Measurements from ENCODE around the gene USP3. TPM values are rescaled to one million over a fixed set of nuclear protein-coding genes. Genes with fewer than 3 reads are reported as not detected.
A peak's percentile ranks its signal among the peaks of the same experiment; 100 is the strongest.

The USP3 gene
- total RNA-seq, 4 donors from 2014 or later = 26.5 to 96.3 (median 65.8) TPM

- TF ChIP-seq CTCF (IDR thresholded peaks at IDR 0.05) (no peak), POLR2A (IDR thresholded peaks at IDR 0.05) (no peak)
- Histone ChIP-seq H3K36me3 (no peaks in the 10 kb centered on the region), H3K4me1 (no peaks in the 10 kb centered on the region), H3K27me3 (no peaks in the 10 kb centered on the region), H3K9me3 (no peaks in the 10 kb centered on the region), H3K27ac (peak overlapping the region in 1 of 2 donors; percentile 14), H3K4me3 (no peak overlapping the region)
- intact Hi-C loops (cut with DNase I; ENCODE audit: low total_unique reads) = no loop called here
- DNase-seq = no peak
Observed at GRCh38 chr15:63475707-63476106, 28.7 kb upstream of the USP3 start.

GRCh38 chr15:63476229-63476632, 28.2 kb upstream of the USP3 start:
- no peaks in the 10 kb centered on the region for H3K36me3 ChIP-seq
- no peaks in the 10 kb centered on the region for H3K9me3 ChIP-seq
- intact Hi-C loops (cut with DNase I; ENCODE audit: low total_unique reads) = no loop called here
- peak overlapping the region in 1 of 2 donors; percentile 14 for H3K27ac ChIP-seq
- no peak overlapping the region for H3K4me3 ChIP-seq
- H3K27me3 ChIP-seq = no peaks in the 10 kb centered on the region
- no peaks in the 10 kb centered on the region for H3K4me1 ChIP-seq
- DNase-seq = no peak
- TF ChIP-seq POLR2A (IDR thresholded peaks at IDR 0.05) (no peak), CTCF (IDR thresholded peaks at IDR 0.05) (no peak)

- no peak for DNase-seq
- TF ChIP-seq CTCF (IDR thresholded peaks at IDR 0.05) (no peak), POLR2A (IDR thresholded peaks at IDR 0.05) (no peak)
- Histone ChIP-seq H3K4me3 (no peak overlapping the region), H3K4me1 (no peaks in the 10 kb centered on the region), H3K9me3 (no peaks in the 10 kb centered on the region), H3K36me3 (no peaks in the 10 kb centered on the region), H3K27me3 (no peaks in the 10 kb centered on the region), H3K27ac (no peak overlapping the region)
- intact Hi-C loops (cut with DNase I; ENCODE audit: low total_unique reads) = no loop called here
Observed at GRCh38 chr15:63478243-63478642, 26.1 kb upstream of the USP3 start.

- Histone ChIP-seq H3K4me1 (no peaks in the 10 kb centered on the region), H3K36me3 (no peaks in the 10 kb centered on the region), H3K27ac (no peak overlapping the region), H3K27me3 (no peaks in the 10 kb centered on the region), H3K4me3 (no peak overlapping the region), H3K9me3 (no peaks in the 10 kb centered on the region)
- intact Hi-C loops (cut with DNase I; ENCODE audit: low total_unique reads) = no loop called here
- DNase-seq = no peak
- TF ChIP-seq CTCF (IDR thresholded peaks at IDR 0.05) (no peak), POLR2A (IDR thresholded peaks at IDR 0.05) (no peak)
Observed at GRCh38 chr15:63480441-63480821, 24.0 kb upstream of the USP3 start.

GRCh38 chr15:63481105-63481810, 23.1 kb upstream of the USP3 start:
- intact Hi-C loops (cut with DNase I; ENCODE audit: low total_unique reads) = no loop called here
- H3K4me1 ChIP-seq = no peaks in the 10 kb centered on the region

More at GRCh38 chr15:63481105-63481810, 23.1 kb upstream of the USP3 start:
- Histone ChIP-seq H3K27ac (no peak overlapping the region), H3K27me3 (no peaks in the 10 kb centered on the region), H3K4me3 (no peak overlapping the region), H3K36me3 (no peaks in the 10 kb centered on the region), H3K9me3 (no peaks in the 10 kb centered on the region)
- TF ChIP-seq POLR2A (IDR thresholded peaks at IDR 0.05) (no peak), CTCF (IDR thresholded peaks at IDR 0.05) (no peak)
- DNase-seq = no peak
